Activated naive CD4-positive, alpha-beta T cell treated with anti-CD3 and anti-CD28 coated beads, Interleukin-2, amount 10 ng/mL, durations not matched to agents 7 days and 5 days (primary cell): Measurements from ENCODE around the gene ITGA8.
"Not testable (repeated sequence)": the region's sequence is repeated elsewhere in the genome, so short reads cannot be mapped to it uniquely, and the experiment has no call there.

Experiments
- CTCF ChIA-PET: fragments of 350-600 bp; sonication (Branson Sonifier 250); formaldehyde crosslinking; loops from one replicate; lab custom pipeline; 2021; ENCODE audit warnings: antibody characterized with exemption; lab: Charles Lee
- DNase-seq: peaks from one replicate; pipeline ENCODE4 v3.0.0-alpha.2; 2020
- H3K27ac Mint-ChIP-seq: one replicate; pipeline ENCODE4 v1.8.0; 2021; ENCODE audit warnings: mild to moderate bottlenecking, moderate library complexity, mixed read lengths
- H3K27me3 Mint-ChIP-seq: one replicate; pipeline ENCODE4 v1.8.0; 2021; ENCODE audit warnings: mild to moderate bottlenecking, mixed read lengths
- H3K36me3 Mint-ChIP-seq: one replicate; pipeline ENCODE4 v1.8.0; 2021; ENCODE audit warnings: mixed read lengths
- H3K4me1 Mint-ChIP-seq: one replicate; pipeline ENCODE4 v1.8.0; 2021; ENCODE audit warnings: mixed read lengths
- H3K4me3 Mint-ChIP-seq: one replicate; pipeline ENCODE4 v1.8.0; 2021; ENCODE audit warnings: mild to moderate bottlenecking, moderate library complexity, mixed read lengths
- H3K9me3 Mint-ChIP-seq: one replicate; pipeline ENCODE4 v1.8.0; 2021; ENCODE audit warnings: mixed read lengths

The ITGA8 gene

GRCh38 chr10:15562578-15562977 is 157.1 kb downstream of the ITGA8 start:
- H3K9me3 Mint-ChIP-seq = no peaks in the 10 kb centered on the region
- H3K36me3 Mint-ChIP-seq = no peaks in the 10 kb centered on the region
- no peaks in the 10 kb centered on the region for H3K4me1 Mint-ChIP-seq
- no peak overlapping the region for H3K4me3 Mint-ChIP-seq
- no peak for DNase-seq
- CTCF ChIA-PET = no interaction called here
- no peak overlapping the region for H3K27ac Mint-ChIP-seq
- H3K27me3 Mint-ChIP-seq = no peaks in the 10 kb centered on the region

- H3K27me3 Mint-ChIP-seq = no peaks in the 10 kb centered on the region
- H3K4me3 Mint-ChIP-seq = no peak overlapping the region
- H3K36me3 Mint-ChIP-seq = no peaks in the 10 kb centered on the region
- no peak for DNase-seq
- no peaks in the 10 kb centered on the region for H3K4me1 Mint-ChIP-seq
- CTCF ChIA-PET = no interaction called here
- no peaks in the 10 kb centered on the region for H3K9me3 Mint-ChIP-seq
- no peak overlapping the region for H3K27ac Mint-ChIP-seq
Measured at GRCh38 chr10:15562116-15562515, 157.6 kb downstream of the ITGA8 start.

GRCh38 chr10:15558136-15558535 is 161.6 kb downstream of the ITGA8 start:
- H3K4me1 Mint-ChIP-seq = no peaks in the 10 kb centered on the region
- no peaks in the 10 kb centered on the region for H3K9me3 Mint-ChIP-seq
- no peak for DNase-seq
- no peak overlapping the region for H3K4me3 Mint-ChIP-seq
- no peaks in the 10 kb centered on the region for H3K36me3 Mint-ChIP-seq
- H3K27me3 Mint-ChIP-seq = no peaks in the 10 kb centered on the region
- no peak overlapping the region for H3K27ac Mint-ChIP-seq
- CTCF ChIA-PET = no interaction called here

GRCh38 chr10:15557168-15557567 is 162.6 kb downstream of the ITGA8 start:
- H3K36me3 Mint-ChIP-seq, H3K9me3 Mint-ChIP-seq, CTCF ChIA-PET, H3K27ac Mint-ChIP-seq, DNase-seq, H3K4me3 Mint-ChIP-seq, H3K27me3 Mint-ChIP-seq, H3K4me1 Mint-ChIP-seq: not testable (repeated sequence)

- H3K4me3 Mint-ChIP-seq = no peak overlapping the region
- H3K4me1 Mint-ChIP-seq = no peaks in the 10 kb centered on the region
- H3K9me3 Mint-ChIP-seq = no peaks in the 10 kb centered on the region
- H3K36me3 Mint-ChIP-seq = no peaks in the 10 kb centered on the region
- DNase-seq = no peak
- H3K27ac Mint-ChIP-seq = no peak overlapping the region
- CTCF ChIA-PET = no interaction called here
- no peaks in the 10 kb centered on the region for H3K27me3 Mint-ChIP-seq
Measured at GRCh38 chr10:15550950-15551349, 168.8 kb downstream of the ITGA8 start.

DNA sequence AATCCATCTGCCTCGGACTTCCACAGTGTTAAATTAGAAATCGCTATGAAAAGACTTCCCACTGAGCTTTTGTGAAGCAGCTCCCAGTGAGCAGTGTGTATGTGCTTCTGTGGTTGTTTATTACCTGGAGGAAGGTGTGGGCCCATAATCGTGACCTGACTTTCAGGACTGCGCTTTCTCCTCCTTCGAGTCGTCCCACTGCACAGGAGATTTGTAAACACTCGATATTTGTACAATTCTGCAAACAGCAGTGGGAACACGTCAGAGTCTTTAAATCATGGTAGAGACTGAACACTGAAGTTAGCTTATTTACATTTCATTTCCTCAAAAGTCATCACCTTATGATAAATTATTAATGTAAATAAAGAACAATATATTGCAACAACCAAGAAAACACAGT is 171.4 kb downstream of the ITGA8 start:
- Mint-ChIP-seq H3K4me1 (no peaks in the 10 kb centered on the region), H3K27me3 (no peaks in the 10 kb centered on the region), H3K27ac (no peak overlapping the region), H3K4me3 (no peak overlapping the region), H3K9me3 (no peaks in the 10 kb centered on the region), H3K36me3 (no peaks in the 10 kb centered on the region)
- CTCF ChIA-PET = no interaction called here
- no peak for DNase-seq

DNA sequence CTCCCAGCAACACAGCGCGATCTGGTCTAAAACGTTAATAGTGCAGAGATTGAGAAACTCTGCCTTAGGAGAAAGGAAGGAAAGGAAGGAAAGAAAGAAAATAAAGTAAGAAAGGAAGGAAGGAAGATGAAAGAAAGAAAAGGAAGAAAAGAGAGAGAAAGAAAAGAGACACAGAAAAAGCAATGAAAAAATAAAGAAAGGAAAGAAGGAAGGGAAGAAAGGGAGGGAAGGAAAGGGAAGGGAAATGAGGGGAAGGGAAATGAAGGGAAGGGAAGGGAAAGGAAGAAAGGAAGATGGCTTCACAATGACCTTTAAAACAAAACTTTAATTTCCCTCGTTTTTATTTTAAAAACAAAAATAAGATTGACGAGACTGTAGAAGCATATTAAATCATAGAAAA is 173.1 kb downstream of the ITGA8 start:
- H3K4me3 Mint-ChIP-seq = no peak overlapping the region
- no peaks in the 10 kb centered on the region for H3K4me1 Mint-ChIP-seq
- H3K9me3 Mint-ChIP-seq = no peaks in the 10 kb centered on the region
- CTCF ChIA-PET = no interaction called here
- no peaks in the 10 kb centered on the region for H3K27me3 Mint-ChIP-seq
- H3K36me3 Mint-ChIP-seq = no peaks in the 10 kb centered on the region
- no peak overlapping the region for H3K27ac Mint-ChIP-seq
- no peak for DNase-seq

GRCh38 chr10:15545884-15546283 is 173.8 kb downstream of the ITGA8 start:
- DNase-seq = no peak
- CTCF ChIA-PET = no interaction called here
- no peaks in the 10 kb centered on the region for H3K4me1 Mint-ChIP-seq
- no peaks in the 10 kb centered on the region for H3K36me3 Mint-ChIP-seq
- no peaks in the 10 kb centered on the region for H3K9me3 Mint-ChIP-seq
- H3K4me3 Mint-ChIP-seq = no peak overlapping the region
- no peak overlapping the region for H3K27ac Mint-ChIP-seq
- H3K27me3 Mint-ChIP-seq = no peaks in the 10 kb centered on the region

DNA sequence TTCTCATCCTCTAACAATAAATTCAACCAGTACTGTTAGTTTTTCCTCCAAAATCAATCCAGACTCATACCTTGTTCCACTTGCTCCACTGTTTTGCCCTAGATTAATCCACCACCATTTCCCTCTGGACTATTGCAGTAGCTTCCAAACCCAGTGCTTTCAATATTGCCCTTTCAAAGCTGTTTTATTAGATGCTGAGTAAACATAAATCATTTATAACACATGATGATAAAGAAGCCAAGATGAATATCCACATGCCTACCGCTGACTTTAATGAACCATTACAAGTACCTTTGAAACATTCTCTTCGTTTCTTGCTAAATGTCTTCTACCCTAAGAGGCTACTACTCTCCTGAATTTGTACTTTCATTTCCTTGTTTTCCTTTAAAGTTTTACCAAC is 174.5 kb downstream of the ITGA8 start:
- Mint-ChIP-seq H3K4me1 (no peaks in the 10 kb centered on the region), H3K9me3 (no peaks in the 10 kb centered on the region), H3K36me3 (no peaks in the 10 kb centered on the region), H3K27ac (no peak overlapping the region), H3K27me3 (no peaks in the 10 kb centered on the region), H3K4me3 (no peak overlapping the region)
- CTCF ChIA-PET = interaction anchor here (1.0 kb wide), 1 partner anchor 28 kb away, joined by 3 read pairs; no protein-coding TSS in a partner anchor
- no peak for DNase-seq

DNA sequence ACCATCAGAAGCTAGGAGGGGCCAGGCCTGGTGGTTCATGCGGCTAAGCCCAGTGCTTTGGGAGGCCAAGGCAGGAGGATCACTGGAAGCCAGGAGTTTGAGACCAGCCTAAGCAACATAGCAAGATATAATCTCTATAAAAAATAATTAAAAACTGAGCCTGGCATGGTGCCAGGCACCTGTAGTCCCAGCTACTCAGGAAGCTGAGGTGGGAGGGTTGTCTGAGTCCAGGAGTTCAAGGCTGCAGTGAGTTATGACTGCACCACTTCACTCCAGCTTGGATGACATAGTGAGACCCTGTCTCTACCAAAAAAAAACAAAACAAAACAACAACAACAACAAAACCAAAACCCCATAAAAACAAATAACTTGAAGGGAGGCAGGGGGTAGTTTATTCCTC is 175.7 kb downstream of the ITGA8 start:
- no peak overlapping the region for H3K4me3 Mint-ChIP-seq
- H3K9me3 Mint-ChIP-seq = no peaks in the 10 kb centered on the region
- H3K27me3 Mint-ChIP-seq = no peaks in the 10 kb centered on the region
- H3K36me3 Mint-ChIP-seq = no peaks in the 10 kb centered on the region
- CTCF ChIA-PET = interaction anchor here (1.0 kb wide), 1 partner anchor 29 kb away, joined by 3 read pairs; no protein-coding TSS in a partner anchor
- DNase-seq = no peak
- H3K27ac Mint-ChIP-seq = no peak overlapping the region
- H3K4me1 Mint-ChIP-seq = no peaks in the 10 kb centered on the region

GRCh38 chr10:15542817-15543216 is 176.9 kb downstream of the ITGA8 start:
- CTCF ChIA-PET = no interaction called here

DNA sequence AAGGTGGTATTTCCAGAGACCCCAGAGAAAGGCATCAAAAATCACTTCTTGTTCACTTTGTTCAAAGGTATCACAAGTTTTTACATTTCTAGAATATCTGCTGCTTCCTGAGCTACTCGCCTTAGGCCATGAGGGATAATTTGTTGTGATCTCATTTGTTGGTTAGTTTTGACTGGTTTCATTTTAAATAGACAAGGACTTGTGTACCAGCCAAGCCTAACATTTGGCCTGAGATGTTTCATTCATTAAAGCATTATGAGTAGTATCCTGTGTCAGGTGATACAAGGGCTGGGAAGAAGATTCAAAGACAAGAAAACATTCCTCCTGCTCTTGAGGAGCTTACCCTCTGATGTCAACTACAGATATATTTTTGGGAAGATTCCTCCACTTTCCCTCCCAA is 178.3 kb downstream of the ITGA8 start:
- Mint-ChIP-seq H3K36me3 (no peaks in the 10 kb centered on the region), H3K9me3 (no peaks in the 10 kb centered on the region), H3K4me1 (no peaks in the 10 kb centered on the region), H3K27ac (no peak overlapping the region), H3K27me3 (no peaks in the 10 kb centered on the region), H3K4me3 (no peak overlapping the region)
- CTCF ChIA-PET = no interaction called here
- no peak for DNase-seq

More at GRCh38 chr10:15542817-15543216, 176.9 kb downstream of the ITGA8 start:
- Mint-ChIP-seq H3K9me3 (no peaks in the 10 kb centered on the region), H3K27ac (no peak overlapping the region), H3K4me3 (no peak overlapping the region), H3K27me3 (no peaks in the 10 kb centered on the region), H3K36me3 (no peaks in the 10 kb centered on the region), H3K4me1 (no peaks in the 10 kb centered on the region)
- no peak for DNase-seq

GRCh38 chr10:15540727-15541126 is 179.0 kb downstream of the ITGA8 start:
- no peak overlapping the region for H3K27ac Mint-ChIP-seq
- H3K27me3 Mint-ChIP-seq = no peaks in the 10 kb centered on the region
- H3K4me1 Mint-ChIP-seq = no peaks in the 10 kb centered on the region
- no peaks in the 10 kb centered on the region for H3K9me3 Mint-ChIP-seq
- H3K4me3 Mint-ChIP-seq = no peak overlapping the region
- no peak for DNase-seq
- no peaks in the 10 kb centered on the region for H3K36me3 Mint-ChIP-seq
- CTCF ChIA-PET = no interaction called here

DNA sequence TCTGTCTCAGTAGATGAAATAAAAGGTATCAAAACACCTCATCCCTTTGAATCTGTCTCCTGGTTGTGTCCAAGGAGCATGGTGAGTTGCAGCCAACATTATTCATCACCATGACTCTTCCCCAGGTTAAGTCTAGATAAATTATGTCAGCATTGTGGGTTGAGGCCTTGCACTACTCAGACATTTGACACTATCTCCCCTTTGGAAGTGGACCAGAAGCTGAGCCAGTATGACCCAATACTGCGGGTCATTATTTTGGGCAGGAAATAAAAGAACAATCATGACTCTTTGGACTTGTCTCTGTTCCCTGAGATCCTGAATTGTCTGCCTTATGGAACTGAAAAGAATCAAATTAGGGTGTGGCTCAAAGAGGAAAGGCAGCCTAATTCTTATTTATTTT is 180.5 kb downstream of the ITGA8 start:
- no peaks in the 10 kb centered on the region for H3K9me3 Mint-ChIP-seq
- H3K36me3 Mint-ChIP-seq = no peaks in the 10 kb centered on the region
- no peak overlapping the region for H3K27ac Mint-ChIP-seq
- H3K4me1 Mint-ChIP-seq = no peaks in the 10 kb centered on the region
- H3K4me3 Mint-ChIP-seq = no peak overlapping the region
- CTCF ChIA-PET = no interaction called here
- no peaks in the 10 kb centered on the region for H3K27me3 Mint-ChIP-seq
- no peak for DNase-seq

- H3K4me3 Mint-ChIP-seq, DNase-seq, H3K27me3 Mint-ChIP-seq, H3K9me3 Mint-ChIP-seq, CTCF ChIA-PET, H3K27ac Mint-ChIP-seq, H3K4me1 Mint-ChIP-seq, H3K36me3 Mint-ChIP-seq: not testable (repeated sequence)
Measured at GRCh38 chr10:15534928-15535538, 184.7 kb downstream of the ITGA8 start.
